ENCODE measurements around the gene KIAA0586.

The KIAA0586 gene

GRCh38 chr14:58540749-58541632, 113.5 kb downstream of the KIAA0586 start:
- Histone ChIP-seq H4K12ac (ENCODE audit: low read depth, low read length) (no peak overlapping the region), H3K23ac (ENCODE audit: low read length) (no peak overlapping the region), H2BK12ac (ENCODE audit: low read length) (no peak overlapping the region), H3K18ac (ENCODE audit: low read length) (no peak overlapping the region), H3K4me3 (ENCODE audit: low read depth, low read length) (no peak overlapping the region), H2BK120ac (ENCODE audit: insufficient read depth, low read length, poor library complexity) (no peak overlapping the region), H4K8ac (ENCODE audit: low read depth, low read length) (no peak overlapping the region), H3K4ac (ENCODE audit: low read depth, low read length) (no peak overlapping the region), H3K4me1 (ENCODE audit: control insufficient read depth in 1 of 2, insufficient read depth in 2 of 2, low read length in 2 of 2) (no peaks in the 10 kb centered on the region), H3K27ac (ENCODE audit: low read depth, low read length) (peak overlapping the region; percentile 74), H3K79me1 (ENCODE audit: low read length) (no peaks in the 10 kb centered on the region), H2BK5ac (ENCODE audit: low read depth, low read length, poor library complexity) (no peak overlapping the region), H2AK5ac (ENCODE audit: low read length) (no peak overlapping the region), H3K4me2 (ENCODE audit: low read length) (no peak overlapping the region), H3K79me2 (ENCODE audit: control insufficient read depth, insufficient read depth, low read length, poor library complexity) (no peaks in the 10 kb centered on the region), H2AFZ (ENCODE audit: insufficient read depth, low read length, poor library complexity) (no peak overlapping the region), H3K9ac (ENCODE audit: low read length) (no peak overlapping the region), H3K27me3 (ENCODE audit: insufficient read depth, low read length) (no peaks in the 10 kb centered on the region), H3K36me3 (ENCODE audit: control insufficient read depth in 1 of 2, insufficient read depth in 2 of 2, low read length in 2 of 2) (no peaks in the 10 kb centered on the region), H3K14ac (ENCODE audit: low read length) (no peak overlapping the region), H3K9me3 (ENCODE audit: insufficient read depth, low read depth, low read length) (no peaks in the 10 kb centered on the region), H4K91ac (ENCODE audit: low read depth, low read length) (no peak overlapping the region)
- WGBS (ENCODE audit: extremely low coverage, insufficient coverage, insufficient read length), result no CpG with 5 or more reads among the region's 1 CpG
- DNase-seq, result no peak

- H3K79me2 ChIP-seq (ENCODE audit: control insufficient read depth, insufficient read depth, low read length, poor library complexity), result no peaks in the 10 kb centered on the region
- no peak overlapping the region for H3K23ac ChIP-seq (ENCODE audit: low read length)
- no peak overlapping the region for H2AFZ ChIP-seq (ENCODE audit: insufficient read depth, low read length, poor library complexity)
- WGBS (ENCODE audit: extremely low coverage, insufficient coverage, insufficient read length), result no CpG with 5 or more reads among the region's 2 CpGs
- no peak overlapping the region for H3K27ac ChIP-seq (ENCODE audit: low read depth, low read length)
- H3K4ac ChIP-seq (ENCODE audit: low read depth, low read length), result no peak overlapping the region
- no peak overlapping the region for H2AK5ac ChIP-seq (ENCODE audit: low read length)
- no peaks in the 10 kb centered on the region for H3K79me1 ChIP-seq (ENCODE audit: low read length)
- H3K18ac ChIP-seq (ENCODE audit: low read length), result no peak overlapping the region
- no peak overlapping the region for H3K9ac ChIP-seq (ENCODE audit: low read length)
- no peaks in the 10 kb centered on the region for H3K36me3 ChIP-seq (ENCODE audit: control insufficient read depth in 1 of 2, insufficient read depth in 2 of 2, low read length in 2 of 2)
- H3K4me2 ChIP-seq (ENCODE audit: low read length), result no peak overlapping the region
- H3K9me3 ChIP-seq (ENCODE audit: insufficient read depth, low read depth, low read length), result no peaks in the 10 kb centered on the region
- no peak overlapping the region for H4K12ac ChIP-seq (ENCODE audit: low read depth, low read length)
- no peak overlapping the region for H3K14ac ChIP-seq (ENCODE audit: low read length)
- no peak overlapping the region for H3K4me3 ChIP-seq (ENCODE audit: low read depth, low read length)
- no peak overlapping the region for H4K91ac ChIP-seq (ENCODE audit: low read depth, low read length)
- H3K27me3 ChIP-seq (ENCODE audit: insufficient read depth, low read length), result no peaks in the 10 kb centered on the region
- DNase-seq, result no peak
- H2BK12ac ChIP-seq (ENCODE audit: low read length), result no peak overlapping the region
- no peak overlapping the region for H2BK120ac ChIP-seq (ENCODE audit: insufficient read depth, low read length, poor library complexity)
- no peak overlapping the region for H2BK5ac ChIP-seq (ENCODE audit: low read depth, low read length, poor library complexity)
- no peak overlapping the region for H4K8ac ChIP-seq (ENCODE audit: low read depth, low read length)
- no peaks in the 10 kb centered on the region for H3K4me1 ChIP-seq (ENCODE audit: control insufficient read depth in 1 of 2, insufficient read depth in 2 of 2, low read length in 2 of 2)
Measured at GRCh38 chr14:58541633-58542022, 114.1 kb downstream of the KIAA0586 start.

GRCh38 chr14:58543253-58543652, 115.7 kb downstream of the KIAA0586 start:
- H3K14ac ChIP-seq (ENCODE audit: low read length), result no peak overlapping the region
- H2BK120ac ChIP-seq (ENCODE audit: insufficient read depth, low read length, poor library complexity), result no peak overlapping the region
- no peak overlapping the region for H3K27ac ChIP-seq (ENCODE audit: low read depth, low read length)
- no peak overlapping the region for H2BK5ac ChIP-seq (ENCODE audit: low read depth, low read length, poor library complexity)
- no peak overlapping the region for H3K4me2 ChIP-seq (ENCODE audit: low read length)
- H3K79me2 ChIP-seq (ENCODE audit: control insufficient read depth, insufficient read depth, low read length, poor library complexity), result no peaks in the 10 kb centered on the region
- WGBS (ENCODE audit: extremely low coverage, insufficient coverage, insufficient read length), result no CpG with 5 or more reads among the region's 1 CpG
- no peaks in the 10 kb centered on the region for H3K36me3 ChIP-seq (ENCODE audit: control insufficient read depth in 1 of 2, insufficient read depth in 2 of 2, low read length in 2 of 2)
- no peak overlapping the region for H3K9ac ChIP-seq (ENCODE audit: low read length)
- no peak overlapping the region for H4K8ac ChIP-seq (ENCODE audit: low read depth, low read length)
- DNase-seq, result no peak
- no peak overlapping the region for H3K18ac ChIP-seq (ENCODE audit: low read length)
- no peak overlapping the region for H3K4ac ChIP-seq (ENCODE audit: low read depth, low read length)
- no peak overlapping the region for H4K91ac ChIP-seq (ENCODE audit: low read depth, low read length)
- H3K4me1 ChIP-seq (ENCODE audit: control insufficient read depth in 1 of 2, insufficient read depth in 2 of 2, low read length in 2 of 2), result peaks cover 2% of the 10 kb centered on the region in 2 experiments
- H4K12ac ChIP-seq (ENCODE audit: low read depth, low read length), result no peak overlapping the region
- H3K4me3 ChIP-seq (ENCODE audit: low read depth, low read length), result no peak overlapping the region
- no peaks in the 10 kb centered on the region for H3K79me1 ChIP-seq (ENCODE audit: low read length)
- H2BK12ac ChIP-seq (ENCODE audit: low read length), result no peak overlapping the region
- H3K27me3 ChIP-seq (ENCODE audit: insufficient read depth, low read length), result no peaks in the 10 kb centered on the region
- H3K23ac ChIP-seq (ENCODE audit: low read length), result no peak overlapping the region
- no peak overlapping the region for H2AK5ac ChIP-seq (ENCODE audit: low read length)
- no peaks in the 10 kb centered on the region for H3K9me3 ChIP-seq (ENCODE audit: insufficient read depth, low read depth, low read length)
- no peak overlapping the region for H2AFZ ChIP-seq (ENCODE audit: insufficient read depth, low read length, poor library complexity)

GRCh38 chr14:58547649-58548048, 120.1 kb downstream of the KIAA0586 start:
- no peak overlapping the region for H3K9ac ChIP-seq (ENCODE audit: low read length)
- no CpG with 5 or more reads among the region's 10 CpGs for WGBS (ENCODE audit: extremely low coverage, insufficient coverage, insufficient read length)

More at GRCh38 chr14:58547649-58548048, 120.1 kb downstream of the KIAA0586 start:
- H2BK5ac ChIP-seq (ENCODE audit: low read depth, low read length, poor library complexity), result no peak overlapping the region
- H3K27ac ChIP-seq (ENCODE audit: low read depth, low read length), result no peak overlapping the region
- H4K91ac ChIP-seq (ENCODE audit: low read depth, low read length), result peak overlapping the region; percentile 25
- no peak overlapping the region for H4K8ac ChIP-seq (ENCODE audit: low read depth, low read length)
- peak overlapping the region; percentile 20 for H2AK5ac ChIP-seq (ENCODE audit: low read length)
- H3K36me3 ChIP-seq (ENCODE audit: control insufficient read depth in 1 of 2, insufficient read depth in 2 of 2, low read length in 2 of 2), result no peaks in the 10 kb centered on the region
- H3K14ac ChIP-seq (ENCODE audit: low read length), result no peak overlapping the region
- DNase-seq, result no peak
- no peak overlapping the region for H3K23ac ChIP-seq (ENCODE audit: low read length)
- no peak overlapping the region for H3K18ac ChIP-seq (ENCODE audit: low read length)
- H4K12ac ChIP-seq (ENCODE audit: low read depth, low read length), result no peak overlapping the region
- no peaks in the 10 kb centered on the region for H3K9me3 ChIP-seq (ENCODE audit: insufficient read depth, low read depth, low read length)
- no peak overlapping the region for H3K4me2 ChIP-seq (ENCODE audit: low read length)
- no peak overlapping the region for H3K4me3 ChIP-seq (ENCODE audit: low read depth, low read length)
- no peak overlapping the region for H3K4ac ChIP-seq (ENCODE audit: low read depth, low read length)
- no peaks in the 10 kb centered on the region for H3K79me2 ChIP-seq (ENCODE audit: control insufficient read depth, insufficient read depth, low read length, poor library complexity)
- peak overlapping the region; percentile 44 for H2BK12ac ChIP-seq (ENCODE audit: low read length)
- no peak overlapping the region for H2BK120ac ChIP-seq (ENCODE audit: insufficient read depth, low read length, poor library complexity)
- no peak overlapping the region for H2AFZ ChIP-seq (ENCODE audit: insufficient read depth, low read length, poor library complexity)
- H3K79me1 ChIP-seq (ENCODE audit: low read length), result no peaks in the 10 kb centered on the region
- no peaks in the 10 kb centered on the region for H3K27me3 ChIP-seq (ENCODE audit: insufficient read depth, low read length)
- peaks cover 2% of the 10 kb centered on the region in 2 experiments for H3K4me1 ChIP-seq (ENCODE audit: control insufficient read depth in 1 of 2, insufficient read depth in 2 of 2, low read length in 2 of 2)
